Smooth muscle cell (in vitro differentiated cells): ENCODE measurements around the gene ZNF808. TPM values are rescaled to one million over a fixed set of nuclear protein-coding genes. Genes with fewer than 3 reads are reported as not detected.
A peak's percentile ranks its signal among the peaks of the same experiment; 100 is the strongest.
"Not testable (repeated sequence)": the region's sequence is repeated elsewhere in the genome, so short reads cannot be mapped to it uniquely, and the experiment has no call there.

Experiments
- DNase-seq: peaks from one replicate; lab custom pipeline; 2025; ENCODE audit not compliant: unreplicated experiment; lab: John Stamatoyannopoulos, UW
- H2AFZ ChIP-seq: fragments of 200-600 bp; sonication (generic); 2 replicates; pipeline ENCODE4 v1.6.0; 2016; ENCODE audit warnings: antibody characterized with exemption, low read depth, mild to moderate bottlenecking
- H3F3A ChIP-seq: fragments of 200-600 bp; sonication (generic); 2 replicates; pipeline ENCODE4 v1.6.0; 2017; ENCODE audit warnings: antibody characterized with exemption, low read depth
- H3K27ac ChIP-seq: fragments of 200-600 bp; sonication (generic); 2 replicates; pipeline ENCODE4 v1.5.1; 2016; ENCODE audit warnings: low read depth, mild to moderate bottlenecking
- H3K27me3 ChIP-seq: fragments of 200-600 bp; sonication (generic); 2 replicates; pipeline ENCODE4 v1.6.1; 2016; ENCODE audit warnings: low read depth, mild to moderate bottlenecking
- H3K36me3 ChIP-seq: fragments of 200-600 bp; sonication (generic); 2 replicates; pipeline ENCODE4 v1.5.1; 2016; ENCODE audit warnings: low read depth
- H3K4me1 ChIP-seq: fragments of 200-600 bp; sonication (generic); 2 replicates; pipeline ENCODE4 v1.5.1; 2016; ENCODE audit warnings: low read depth
- H3K4me2 ChIP-seq: fragments of 200-600 bp; sonication (generic); 2 replicates; pipeline ENCODE4 v1.6.0; 2016; ENCODE audit warnings: mild to moderate bottlenecking
- H3K4me3 ChIP-seq: fragments of 200-600 bp; sonication (generic); 2 replicates; pipeline ENCODE4 v1.5.1; 2016; ENCODE audit warnings: mild to moderate bottlenecking
- H3K79me2 ChIP-seq: fragments of 200-600 bp; sonication (generic); 2 replicates; pipeline ENCODE4 v1.6.0; 2016; ENCODE audit warnings: low read depth, mild to moderate bottlenecking
- H3K9ac ChIP-seq: fragments of 200-600 bp; sonication (generic); 2 replicates; pipeline ENCODE4 v1.6.0; 2016; ENCODE audit warnings: low read depth
- H3K9me3 ChIP-seq: fragments of 200-600 bp; sonication (generic); replicated peaks from 2 replicates; pipeline ENCODE4 v1.5.1; 2016; ENCODE audit warnings: low read depth
- H4K20me1 ChIP-seq: fragments of 200-600 bp; sonication (generic); 2 replicates; pipeline ENCODE4 v1.6.0; 2016; ENCODE audit warnings: low read depth
- CTCF ChIP-seq: fragments of 200-600 bp; sonication (generic); IDR thresholded peaks from 2 replicates; pipeline ENCODE4 v1.5.1; 2017; ENCODE audit warnings: borderline replicate concordance, mild to moderate bottlenecking, antibody characterized with exemption; ENCODE audit not compliant: insufficient read depth, poor library complexity, severe bottlenecking
- WGBS: methylation state at CpG from one replicate; pipeline ENCODE4 v1.1.7; 2016; ENCODE audit warnings: low lambda C conversion rate; 5-methylcytosine and 5-hydroxymethylcytosine counted together
- polyA plus RNA-seq: library from polyadenylated mRNA; unstranded; fragments of >200 nt; fragmentation: Nextera tagmentation; extraction: Ambion mirVana; gene quantifications from 2 replicates; pipeline ENCODE4 v1.2.1, GENCODE V29; 2016
- total RNA-seq: library from RNA; depleted of rRNA; stranded (reverse); fragments of >200 nt; gene quantifications from 2 replicates; pipeline ENCODE4 v1.2.3, GENCODE V29; 2014

Gene ZNF808
- total and polyA plus RNA-seq, 2 experiments from 2014 or later = 3.7 to 41.3 TPM

GRCh38 chr19:52533901-52534300, 6.4 kb downstream of the ZNF808 start:
- Histone ChIP-seq H2AFZ (no peak overlapping the region), H3K79me2 (peaks cover 52% of the 10 kb centered on the region)

DNA sequence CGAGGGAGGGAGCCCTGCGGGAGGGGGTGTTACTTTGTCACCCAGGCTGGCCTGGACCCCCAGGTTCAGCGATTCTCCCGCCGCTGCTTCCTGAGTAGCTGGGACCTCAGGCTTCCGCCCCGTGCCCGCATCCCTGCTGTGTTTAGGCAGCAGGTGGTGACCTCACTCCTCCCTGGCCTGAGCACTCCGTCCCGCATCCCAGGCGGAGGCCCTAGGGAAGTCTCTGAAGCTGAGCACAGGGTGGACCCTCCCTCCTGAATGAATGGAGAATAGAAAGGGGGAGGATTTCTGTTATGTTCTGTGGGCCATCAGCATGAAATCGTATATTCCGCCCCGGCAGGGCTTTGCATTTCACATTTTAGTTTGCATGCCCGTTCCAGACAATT, 7.9 kb downstream of the ZNF808 start:
- H3F3A ChIP-seq, H3K9me3 ChIP-seq, H3K4me1 ChIP-seq, DNase-seq, H3K36me3 ChIP-seq, H3K27me3 ChIP-seq, H3K9ac ChIP-seq, H3K27ac ChIP-seq, H2AFZ ChIP-seq: not testable (repeated sequence)
- peaks cover 52% of the 10 kb centered on the region for H3K79me2 ChIP-seq
- peaks cover 32% of the 10 kb centered on the region for H4K20me1 ChIP-seq
- peak overlapping the region; percentile 64 for H3K4me3 ChIP-seq
- H3K4me2 ChIP-seq = peak overlapping the region; percentile 88
- WGBS = 5% methylated on average over 15 of the region's 15 CpGs

More at GRCh38 chr19:52533901-52534300, 6.4 kb downstream of the ZNF808 start:
- Histone ChIP-seq H3K4me1 (no peaks in the 10 kb centered on the region), H3K4me2 (no peak overlapping the region), H4K20me1 (peaks cover 23% of the 10 kb centered on the region), H3K27ac (no peak overlapping the region), H3K4me3 (no peak overlapping the region), H3K36me3 (no peaks in the 10 kb centered on the region), H3K27me3 (no peaks in the 10 kb centered on the region), H3K9ac (no peak overlapping the region), H3K9me3 (no peaks in the 10 kb centered on the region), H3F3A (peaks cover 7% of the 10 kb centered on the region)
- WGBS = 79% methylated on average over 5 of the region's 5 CpGs
- TF ChIP-seq CTCF = no peak
- no peak for DNase-seq

GRCh38 chr19:52535771-52536447, 8.4 kb downstream of the ZNF808 start:
- Histone ChIP-seq H3F3A (peaks cover 7% of the 10 kb centered on the region), H3K27me3 (no peaks in the 10 kb centered on the region), H4K20me1 (peaks cover 36% of the 10 kb centered on the region), H3K9ac (peak overlapping the region; percentile 23), H3K4me3 (peak overlapping the region; percentile 64), H2AFZ (peak overlapping the region; percentile 64), H3K4me2 (peak overlapping the region; percentile 88), H3K9me3 (no peaks in the 10 kb centered on the region), H3K79me2 (peaks cover 52% of the 10 kb centered on the region), H3K27ac (no peak overlapping the region), H3K36me3 (no peaks in the 10 kb centered on the region), H3K4me1 (no peaks in the 10 kb centered on the region)
- WGBS = under 1% methylated on average over 25 of the region's 50 CpGs
- TF ChIP-seq CTCF = peak; percentile 9
- DNase-seq = peak; percentile 46

- H3K4me2 ChIP-seq = peak overlapping the region; percentile 88
- peak overlapping the region; percentile 64 for H3K4me3 ChIP-seq
- H3K4me1 ChIP-seq = no peaks in the 10 kb centered on the region
- peak overlapping the region; percentile 23 for H3K9ac ChIP-seq
- peaks cover 7% of the 10 kb centered on the region for H3F3A ChIP-seq
- WGBS = 6% methylated on average over 17 of the region's 17 CpGs
- TF ChIP-seq CTCF = no peak
- no peaks in the 10 kb centered on the region for H3K27me3 ChIP-seq
- H3K27ac ChIP-seq = no peak overlapping the region
- H2AFZ ChIP-seq = peak overlapping the region; percentile 64
- peak; percentile 17 for DNase-seq
- no peaks in the 10 kb centered on the region for H3K36me3 ChIP-seq
- peaks cover 36% of the 10 kb centered on the region for H4K20me1 ChIP-seq
- no peaks in the 10 kb centered on the region for H3K9me3 ChIP-seq
- peaks cover 49% of the 10 kb centered on the region for H3K79me2 ChIP-seq
These were observed 9.0 kb downstream of the ZNF808 start for GRCh38 chr19:52536448-52536800.

- 87% methylated on average over 4 of the region's 4 CpGs for WGBS
- not testable (repeated sequence) for H3F3A ChIP-seq, H3K27me3 ChIP-seq, H3K9me3 ChIP-seq, H3K9ac ChIP-seq, H3K4me2 ChIP-seq, H2AFZ ChIP-seq, H3K4me1 ChIP-seq, H3K27ac ChIP-seq, H3K4me3 ChIP-seq, DNase-seq, H3K36me3 ChIP-seq
- Histone ChIP-seq H3K79me2 (peaks cover 35% of the 10 kb centered on the region), H4K20me1 (peaks cover 36% of the 10 kb centered on the region)
These were observed 11.3 kb downstream of the ZNF808 start for GRCh38 chr19:52538815-52539214.

DNA sequence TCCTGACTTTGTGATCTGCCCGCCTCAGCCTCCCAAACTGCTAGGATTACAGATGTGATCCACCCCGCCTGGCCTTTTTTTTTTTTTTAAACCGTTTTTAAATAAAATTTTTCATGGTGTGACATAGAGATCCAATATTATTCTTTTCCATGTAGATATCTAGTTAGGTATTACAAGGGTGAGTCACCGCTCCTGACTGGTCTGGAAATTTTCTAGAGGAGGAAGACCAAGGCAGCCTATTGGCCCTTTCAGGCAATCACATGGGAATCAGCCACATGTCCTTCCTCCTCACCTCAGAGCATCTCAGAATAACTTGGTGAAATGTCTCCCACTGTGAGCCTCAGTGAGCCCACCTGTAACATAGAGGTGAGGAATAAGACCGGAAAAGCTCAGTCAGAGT, 13.7 kb downstream of the ZNF808 start:
- H3K4me1 ChIP-seq, H3F3A ChIP-seq, H3K9me3 ChIP-seq, H3K36me3 ChIP-seq, H3K27ac ChIP-seq, H3K4me3 ChIP-seq, H3K4me2 ChIP-seq, DNase-seq, H3K9ac ChIP-seq, H2AFZ ChIP-seq, H3K27me3 ChIP-seq: not testable (repeated sequence)
- Histone ChIP-seq H3K79me2 (peaks cover 35% of the 10 kb centered on the region), H4K20me1 (peaks cover 26% of the 10 kb centered on the region)
- 94% methylated on average over 5 of the region's 5 CpGs for WGBS
